Measurements from ENCODE around the gene P2RX6. TPM values are rescaled to one million over a fixed set of nuclear protein-coding genes. Genes with fewer than 3 reads are reported as not detected.

P2RX6 gene
- total RNA-seq, 4 donors from 2014 or later: 17.6 to 68.9 (median 33.3) TPM

DNA sequence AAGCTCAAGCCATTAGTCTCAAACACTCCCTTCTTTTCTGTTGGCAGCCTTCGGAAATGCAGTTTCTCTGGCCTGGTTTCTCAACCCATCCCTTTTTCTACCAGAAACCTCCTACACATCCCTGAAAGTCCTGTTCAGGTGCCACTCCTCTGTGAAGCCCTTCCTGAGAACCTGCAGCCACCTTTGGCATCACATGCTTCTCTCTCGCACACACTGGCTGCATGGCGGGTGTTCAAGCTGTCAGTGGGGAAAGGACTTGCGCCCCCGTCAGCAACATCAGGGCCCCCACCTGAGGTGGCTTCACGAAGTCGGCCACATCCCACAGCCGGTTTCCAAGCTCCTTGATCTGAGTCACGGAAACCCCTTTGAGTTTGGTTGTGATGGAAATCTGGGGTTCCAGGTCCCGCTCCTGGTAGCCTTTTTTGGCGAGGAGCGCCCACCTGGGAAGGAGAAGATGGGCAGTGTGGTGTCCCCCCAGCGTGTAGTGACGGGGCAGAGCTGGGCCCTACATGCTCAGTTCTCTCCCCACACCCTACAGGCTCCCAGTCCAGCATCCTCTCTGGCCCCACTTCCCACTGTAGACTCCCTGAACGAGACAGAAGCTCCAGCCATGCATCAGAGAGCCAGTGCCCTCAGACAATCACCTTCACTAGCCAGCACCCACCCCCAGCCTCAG, 29.0 kb downstream of the P2RX6 start:
- intact Hi-C loops (cut with DNase I; ENCODE audit: low total_unique reads): no loop called here

DNA sequence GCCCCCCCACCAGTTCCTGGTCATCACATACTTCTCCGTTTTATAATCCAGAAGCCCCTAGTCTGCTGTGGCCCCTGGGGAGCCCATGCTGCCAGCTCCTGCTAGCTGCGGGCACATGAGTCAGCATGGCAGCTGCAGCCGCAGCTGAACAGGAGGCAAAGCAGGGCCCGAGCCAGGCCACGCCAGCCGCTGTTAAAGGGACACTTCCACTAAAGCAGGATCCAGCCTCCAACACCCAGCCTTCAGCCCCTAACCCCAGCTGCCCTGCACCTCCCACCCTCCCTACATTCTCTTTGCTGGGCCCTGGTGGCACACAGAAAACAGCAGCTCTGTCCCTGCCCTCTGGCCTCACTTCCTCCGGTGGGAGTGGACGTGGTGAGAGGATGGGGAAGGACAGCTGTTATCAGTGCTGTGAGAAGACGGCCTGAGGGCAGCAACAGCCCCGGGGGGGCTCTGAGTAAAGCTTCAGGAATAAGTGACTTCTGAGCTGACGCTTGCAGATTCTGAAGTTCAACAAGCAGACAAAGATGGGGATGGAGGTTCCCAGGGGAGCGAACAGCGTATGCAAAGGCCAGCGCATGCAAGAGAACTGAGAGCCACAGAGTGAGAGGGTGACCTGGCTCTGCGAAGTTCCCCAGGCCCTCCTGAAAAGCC, 30.1 kb downstream of the P2RX6 start:
- DNase-seq (peak; percentile 47 to 73), ATAC-seq (peak; percentile 76 to 88)
- intact Hi-C loops (cut with DNase I; ENCODE audit: low total_unique reads): loop anchor here (1.0 kb wide), 3 partner anchors 30 to 63 kb away; partner anchors contain the start of genes LZTR1, P2RX6 and THAP7
- Histone ChIP-seq H3K4me3 (peak overlapping the region; percentile 55 to 78 (median 69)), H3K27ac (peak overlapping the region; percentile 71 to 91 (median 89)), H3K36me3 (no peaks in the 10 kb centered on the region), H3K27me3 (no peaks in the 10 kb centered on the region), H3K9me3 (no peaks in the 10 kb centered on the region), H3K4me1 (peaks cover 23 to 24% of the 10 kb centered on the region in 2 donors)
- in situ Hi-C loops (cut with MboI; ENCODE audit: low sequenced_read_pairs in 4 of 4): no loop called here
- peak in 1 of 2 donors; percentile 16 for TF ChIP-seq POLR2A (IDR thresholded peaks at IDR 0.05)
- TF ChIP-seq, protein P1, sequence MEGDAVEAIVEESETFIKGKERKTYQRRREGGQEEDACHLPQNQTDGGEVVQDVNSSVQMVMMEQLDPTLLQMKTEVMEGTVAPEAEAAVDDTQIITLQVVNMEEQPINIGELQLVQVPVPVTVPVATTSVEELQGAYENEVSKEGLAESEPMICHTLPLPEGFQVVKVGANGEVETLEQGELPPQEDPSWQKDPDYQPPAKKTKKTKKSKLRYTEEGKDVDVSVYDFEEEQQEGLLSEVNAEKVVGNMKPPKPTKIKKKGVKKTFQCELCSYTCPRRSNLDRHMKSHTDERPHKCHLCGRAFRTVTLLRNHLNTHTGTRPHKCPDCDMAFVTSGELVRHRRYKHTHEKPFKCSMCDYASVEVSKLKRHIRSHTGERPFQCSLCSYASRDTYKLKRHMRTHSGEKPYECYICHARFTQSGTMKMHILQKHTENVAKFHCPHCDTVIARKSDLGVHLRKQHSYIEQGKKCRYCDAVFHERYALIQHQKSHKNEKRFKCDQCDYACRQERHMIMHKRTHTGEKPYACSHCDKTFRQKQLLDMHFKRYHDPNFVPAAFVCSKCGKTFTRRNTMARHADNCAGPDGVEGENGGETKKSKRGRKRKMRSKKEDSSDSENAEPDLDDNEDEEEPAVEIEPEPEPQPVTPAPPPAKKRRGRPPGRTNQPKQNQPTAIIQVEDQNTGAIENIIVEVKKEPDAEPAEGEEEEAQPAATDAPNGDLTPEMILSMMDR (IDR thresholded peaks at IDR 0.05 in 4 of 5, conservative IDR thresholded peaks at IDR 0.05 in 1 of 5): no peak

More for the DNA sequence above, 29.0 kb downstream of the P2RX6 start:
- TF ChIP-seq, protein P1 (IDR thresholded peaks at IDR 0.05 in 4 of 5, conservative IDR thresholded peaks at IDR 0.05 in 1 of 5): no peak
- TF ChIP-seq POLR2A (IDR thresholded peaks at IDR 0.05): no peak
- DNase-seq (no peak), ATAC-seq (peak in 1 of 2 donors; percentile 9)
- peaks cover 25 to 30% of the 10 kb centered on the region in 2 donors for H3K4me1 ChIP-seq
- H3K9me3 ChIP-seq: no peaks in the 10 kb centered on the region
- H3K36me3 ChIP-seq: no peaks in the 10 kb centered on the region
- peak overlapping the region; percentile 55 to 78 (median 69) for H3K4me3 ChIP-seq
- no peaks in the 10 kb centered on the region for H3K27me3 ChIP-seq
- in situ Hi-C loops (cut with MboI; ENCODE audit: low sequenced_read_pairs in 4 of 4): no loop called here
- peak overlapping the region; percentile 71 to 91 (median 89) for H3K27ac ChIP-seq

DNA sequence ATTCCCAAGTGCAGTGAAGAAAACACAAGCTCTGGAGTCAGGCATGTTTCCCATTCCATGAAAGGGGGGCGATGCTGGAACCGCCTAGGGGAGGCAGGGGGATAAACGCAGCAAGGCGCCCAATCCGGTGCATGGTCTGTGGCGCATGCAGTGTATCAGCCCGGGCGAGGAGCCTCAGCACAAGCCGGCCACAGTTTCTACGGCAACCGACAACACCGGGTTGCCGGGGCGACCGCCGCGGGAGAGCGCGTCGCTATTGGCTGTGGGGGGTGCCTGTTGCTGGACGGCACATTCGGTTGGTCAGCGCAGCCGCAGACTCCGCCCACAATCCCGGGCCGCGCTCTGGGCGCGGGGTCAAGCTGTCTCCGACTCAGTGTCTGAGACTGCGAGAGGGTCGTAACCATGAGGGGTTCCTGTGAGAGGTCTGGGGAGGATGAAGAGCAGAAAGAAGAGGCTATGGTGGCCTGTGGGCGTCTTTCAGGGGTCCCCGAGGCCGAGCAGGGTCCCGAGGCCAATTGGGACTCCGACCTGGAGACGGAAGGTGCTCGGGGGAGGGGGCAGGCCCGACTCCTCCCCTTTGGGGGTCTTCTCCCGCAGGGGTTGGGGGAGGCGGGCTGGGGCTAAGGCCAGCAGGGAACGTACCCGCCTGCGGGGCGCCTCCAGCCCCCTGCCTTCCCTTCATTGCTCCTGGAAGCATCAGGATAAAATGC, 30.8 kb downstream of the P2RX6 start, which contains the start of gene LRRC74B:
LRRC74B (plus strand) TSS at position 362 of the 710 bp plus-strand sequence; CDS start at position 403, 41 bp downstream.
- Histone ChIP-seq H3K36me3 (no peaks in the 10 kb centered on the region), H3K27me3 (no peaks in the 10 kb centered on the region), H3K9me3 (no peaks in the 10 kb centered on the region), H3K27ac (peak within 1 kb of the TSS; percentile 71 to 91 (median 89)), H3K4me1 (peaks cover 23 to 24% of the 10 kb centered on the region in 2 donors), H3K4me3 (peak within 1 kb of the TSS; percentile 55 to 78 (median 69))
- intact Hi-C loops (cut with DNase I; ENCODE audit: low total_unique reads) (loop anchor here (1.0 kb wide), 3 partner anchors 30 to 63 kb away; partner anchors contain the start of genes LZTR1, P2RX6 and THAP7), in situ Hi-C loops (cut with MboI; ENCODE audit: low sequenced_read_pairs in 4 of 4) (no loop called here)
- peak; percentile 77 to 82 for ATAC-seq
- peak; percentile 81 to 88 for DNase-seq
- TF ChIP-seq, protein P1 (IDR thresholded peaks at IDR 0.05 in 4 of 5, conservative IDR thresholded peaks at IDR 0.05 in 1 of 5): no peak
- no peak for TF ChIP-seq POLR2A (IDR thresholded peaks at IDR 0.05)

DNA sequence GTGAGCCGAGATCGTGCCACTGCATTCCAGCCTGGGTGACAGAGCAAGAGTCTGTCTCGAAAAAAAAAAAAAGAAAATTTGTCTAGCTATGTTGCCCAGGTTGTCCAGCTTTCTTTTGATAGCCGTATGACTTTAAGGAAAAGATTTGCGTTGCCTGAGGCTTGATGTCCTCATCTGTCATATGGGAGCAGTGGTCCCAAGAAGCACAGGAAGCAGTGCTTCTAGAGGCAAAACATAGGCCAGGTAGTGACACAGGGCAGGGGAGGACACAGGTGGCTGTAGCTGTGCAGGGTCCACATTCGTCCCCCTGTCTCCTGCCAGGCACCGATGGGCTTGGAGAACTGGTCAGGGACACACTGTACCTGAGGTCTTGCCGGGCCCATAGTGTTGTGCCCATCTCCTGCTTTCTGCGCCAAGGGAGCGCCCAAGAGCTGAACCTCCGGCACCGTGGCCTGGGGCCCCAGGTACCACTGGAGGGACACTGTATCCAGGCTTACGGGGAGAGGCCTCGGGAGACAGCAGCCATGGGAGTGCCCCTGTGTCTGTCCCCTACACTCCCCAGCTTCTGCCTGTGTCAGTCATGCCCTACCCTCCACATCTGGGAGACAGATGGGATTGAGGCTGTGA, 32.2 kb downstream of the P2RX6 start:
- in situ Hi-C loops (cut with MboI; ENCODE audit: low sequenced_read_pairs in 4 of 4): no loop called here
- H3K4me1 ChIP-seq: peaks cover 17 to 24% of the 10 kb centered on the region in 2 donors
- ATAC-seq (no peak), DNase-seq (no peak)
- no peak overlapping the region for H3K27ac ChIP-seq
- H3K27me3 ChIP-seq: no peaks in the 10 kb centered on the region
- intact Hi-C loops (cut with DNase I; ENCODE audit: low total_unique reads): no loop called here
- no peak overlapping the region for H3K4me3 ChIP-seq
- H3K9me3 ChIP-seq: no peaks in the 10 kb centered on the region
- TF ChIP-seq, protein P1 (IDR thresholded peaks at IDR 0.05 in 4 of 5, conservative IDR thresholded peaks at IDR 0.05 in 1 of 5): no peak
- TF ChIP-seq POLR2A (IDR thresholded peaks at IDR 0.05): no peak
- H3K36me3 ChIP-seq: no peaks in the 10 kb centered on the region

All from gastrocnemius medialis (tissue), 4 donors.